AG09319 (cell line): ENCODE results near the gene JAZF1.

ENCODE experiments used
- DNase-seq: peaks from one replicate; pipeline ENCODE4 v3.0.0-alpha.2; 2010; ENCODE audit warnings: low read depth; ENCODE audit errors: extremely low read depth
- TF ChIP-seq, protein P1 (sequence below): IDR thresholded peaks from 2 replicates; pipeline ENCODE4 v1.5.1; 2011; ENCODE audit warnings: low read depth, mild to moderate bottlenecking, inconsistent platforms, low read length, moderate library complexity

JAZF1 gene

DNA sequence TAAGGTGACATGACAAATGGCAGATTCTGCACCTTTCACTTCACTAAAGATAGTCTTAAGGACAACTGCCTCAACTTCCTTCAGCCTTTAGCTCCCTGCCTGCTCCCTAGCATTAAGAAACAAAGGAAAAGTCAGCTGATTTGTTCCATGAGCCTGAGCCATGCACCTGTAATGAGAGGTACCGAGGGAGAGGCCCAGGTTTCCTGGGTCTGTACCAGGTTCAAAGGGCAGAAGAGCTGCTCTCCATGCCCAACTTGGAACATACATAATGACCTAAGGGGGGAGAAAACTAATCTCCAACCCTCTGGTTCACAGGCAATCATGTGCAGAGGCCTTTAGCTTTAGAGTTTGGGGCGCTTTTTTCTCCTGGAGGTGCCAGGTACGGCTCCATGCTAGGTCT, 111.2 kb downstream of the JAZF1 start:
- TF ChIP-seq, protein P1, sequence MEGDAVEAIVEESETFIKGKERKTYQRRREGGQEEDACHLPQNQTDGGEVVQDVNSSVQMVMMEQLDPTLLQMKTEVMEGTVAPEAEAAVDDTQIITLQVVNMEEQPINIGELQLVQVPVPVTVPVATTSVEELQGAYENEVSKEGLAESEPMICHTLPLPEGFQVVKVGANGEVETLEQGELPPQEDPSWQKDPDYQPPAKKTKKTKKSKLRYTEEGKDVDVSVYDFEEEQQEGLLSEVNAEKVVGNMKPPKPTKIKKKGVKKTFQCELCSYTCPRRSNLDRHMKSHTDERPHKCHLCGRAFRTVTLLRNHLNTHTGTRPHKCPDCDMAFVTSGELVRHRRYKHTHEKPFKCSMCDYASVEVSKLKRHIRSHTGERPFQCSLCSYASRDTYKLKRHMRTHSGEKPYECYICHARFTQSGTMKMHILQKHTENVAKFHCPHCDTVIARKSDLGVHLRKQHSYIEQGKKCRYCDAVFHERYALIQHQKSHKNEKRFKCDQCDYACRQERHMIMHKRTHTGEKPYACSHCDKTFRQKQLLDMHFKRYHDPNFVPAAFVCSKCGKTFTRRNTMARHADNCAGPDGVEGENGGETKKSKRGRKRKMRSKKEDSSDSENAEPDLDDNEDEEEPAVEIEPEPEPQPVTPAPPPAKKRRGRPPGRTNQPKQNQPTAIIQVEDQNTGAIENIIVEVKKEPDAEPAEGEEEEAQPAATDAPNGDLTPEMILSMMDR = no peak
- DNase-seq = no peak

DNA sequence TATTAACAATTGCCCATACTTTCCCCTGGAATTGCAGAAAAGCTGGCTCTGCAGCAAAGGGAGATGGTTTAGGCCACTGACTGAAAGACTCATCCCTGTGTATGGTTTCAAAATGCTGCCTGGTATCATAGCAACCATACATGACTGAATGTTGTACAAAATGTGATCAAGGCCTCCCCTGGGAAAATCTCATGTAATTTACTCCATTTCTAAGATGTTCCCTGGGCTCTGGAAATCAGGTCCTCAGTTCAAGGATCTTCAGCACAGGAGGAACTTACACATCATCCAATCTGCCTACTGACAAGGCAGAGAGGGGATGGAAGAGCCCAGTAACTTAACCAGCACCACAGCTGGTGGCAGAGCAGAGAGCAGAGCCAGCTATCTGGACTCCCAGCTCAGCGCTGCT, 111.8 kb downstream of the JAZF1 start:
- no peak for DNase-seq
- TF ChIP-seq, protein P1 = no peak

DNA sequence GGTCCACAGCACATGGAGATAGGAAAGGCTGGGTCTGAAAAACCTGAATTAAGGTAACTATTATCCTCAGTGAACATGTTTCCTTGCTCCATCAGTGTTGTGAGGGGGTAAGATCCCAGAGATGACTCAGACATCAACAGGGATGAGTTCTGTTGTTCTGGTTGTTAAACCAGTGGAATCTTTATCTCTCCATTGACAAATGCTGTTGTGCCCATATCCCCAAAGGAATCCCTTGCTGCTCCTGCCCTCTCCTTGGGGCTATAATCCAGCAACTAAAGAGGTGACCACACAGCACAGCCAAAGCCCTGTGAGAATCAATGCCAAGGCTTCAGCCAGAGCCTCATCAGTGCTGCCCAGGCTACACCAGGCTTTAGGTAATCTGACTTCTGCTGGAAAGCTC, 113.4 kb downstream of the JAZF1 start:
- TF ChIP-seq, protein P1 = no peak
- DNase-seq = no peak

DNA sequence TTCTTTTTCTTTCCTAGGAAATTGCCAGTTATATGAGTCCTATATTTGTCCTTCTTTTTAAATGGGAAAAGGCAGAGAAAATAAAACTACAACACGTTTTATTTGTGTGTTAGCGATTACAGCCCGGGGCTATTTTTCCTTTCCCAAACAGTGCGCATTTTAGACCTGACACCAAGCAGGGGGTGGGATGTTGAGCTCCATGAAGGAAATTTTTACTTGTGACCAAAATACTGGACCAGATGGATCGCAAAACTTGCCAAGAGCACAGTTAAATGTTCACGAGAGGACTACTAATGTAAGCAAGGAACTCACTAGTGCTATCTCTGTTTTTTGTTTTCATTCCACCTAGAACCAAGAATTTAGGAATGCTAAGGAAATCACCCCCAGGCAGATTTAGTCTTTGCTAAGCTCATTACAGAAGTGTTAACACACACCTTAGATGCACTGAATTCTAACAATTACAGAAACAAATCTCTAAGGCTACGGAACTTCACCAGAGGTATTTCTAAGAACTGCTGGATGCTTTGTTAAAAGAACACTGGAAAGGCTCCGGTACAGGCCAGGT, 114.8 kb downstream of the JAZF1 start:
- DNase-seq = peak; percentile 32
- TF ChIP-seq, protein P1 = no peak

DNA sequence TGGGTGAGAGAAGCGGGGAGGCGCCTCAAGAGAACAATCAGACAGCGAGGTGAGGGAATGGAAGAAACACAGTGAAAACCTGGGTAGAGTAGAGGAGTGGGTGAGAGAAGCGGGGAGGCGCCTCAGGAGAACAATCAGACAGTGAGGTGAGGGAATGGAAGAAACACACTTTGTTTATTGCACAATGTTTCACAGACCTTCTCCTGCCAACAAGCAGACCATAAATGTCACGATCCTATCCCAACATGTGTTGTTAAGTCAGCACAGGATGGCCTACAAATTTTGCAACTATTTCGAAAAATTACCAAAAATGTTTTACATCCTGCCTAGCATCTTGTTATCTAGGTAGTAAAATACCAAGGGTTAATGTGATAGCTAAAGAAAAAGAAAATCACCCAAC, 115.3 kb downstream of the JAZF1 start:
- DNase-seq = peak; percentile 48

DNA sequence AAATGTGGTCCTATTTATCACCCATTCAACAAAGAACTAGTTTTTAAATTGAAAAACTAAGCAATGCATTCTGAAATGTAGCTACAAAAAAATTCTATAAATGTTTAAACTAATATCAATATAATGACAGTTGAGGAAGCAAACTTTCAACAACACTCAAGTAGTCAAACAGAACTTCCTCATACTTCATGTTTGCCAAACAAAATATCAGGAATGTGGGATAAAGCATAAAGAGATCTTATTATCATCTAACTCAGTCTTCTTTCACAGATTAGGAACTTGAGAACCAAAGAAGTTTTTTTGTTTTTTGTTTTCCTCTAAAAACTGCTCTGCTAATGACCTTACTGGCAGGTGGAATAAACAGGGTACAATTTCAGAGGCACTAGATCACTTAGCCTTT, 116.2 kb downstream of the JAZF1 start:
- no peak for DNase-seq
- TF ChIP-seq, protein P1 = no peak

More for the DNA sequence above, 115.3 kb downstream of the JAZF1 start:
- TF ChIP-seq, protein P1 = no peak

DNA sequence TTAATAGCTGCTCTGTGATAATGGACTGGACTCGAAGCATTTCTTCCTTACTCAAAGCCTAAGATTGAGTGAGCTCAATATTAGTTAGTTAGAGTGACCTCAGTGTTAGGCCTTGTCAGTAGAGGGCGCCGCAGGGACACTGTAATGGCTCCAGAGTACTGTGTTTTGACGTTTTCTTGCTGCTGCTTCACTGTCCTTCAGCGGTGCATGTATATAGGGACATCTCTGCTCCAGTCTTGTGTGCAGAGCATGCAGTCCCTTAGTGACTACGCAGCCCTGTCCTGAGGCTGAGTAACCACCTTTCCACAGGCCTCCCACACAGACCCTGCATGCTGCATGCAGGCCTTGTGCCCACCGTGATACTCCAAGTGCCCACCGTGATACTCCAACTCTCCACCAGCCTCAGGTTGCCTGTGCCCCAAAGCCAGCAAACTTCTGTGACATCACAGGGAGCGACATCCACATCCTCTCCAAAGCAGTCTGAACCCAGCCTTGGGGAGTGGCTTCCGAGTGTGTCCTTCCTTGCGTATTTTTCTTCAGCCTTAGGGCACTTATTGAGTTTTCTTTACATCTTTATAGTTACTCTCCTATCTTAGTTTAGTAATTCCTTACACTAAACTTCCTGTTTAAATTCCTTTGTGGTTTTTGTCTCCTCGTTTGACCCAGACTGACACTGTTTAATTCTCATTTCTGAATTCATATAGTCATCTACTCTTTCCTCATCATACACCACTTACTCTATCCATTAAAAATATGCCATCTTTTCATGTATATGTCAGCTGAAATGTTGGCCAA, 118.2 kb downstream of the JAZF1 start:
- TF ChIP-seq, protein P1 = peak; percentile 76
- peak; percentile 19 for DNase-seq
